NCI-H446 treated with DMSO at 0.1 percent for 48 hours (cell line): Measurements from ENCODE around the gene ACOT7.
"Not testable (repeated sequence)": the region's sequence is repeated elsewhere in the genome, so short reads cannot be mapped to it uniquely, and the experiment has no call there.

Experiments
- DNase-seq: peaks from one replicate; lab custom pipeline; 2025; lab: John Stamatoyannopoulos, UW

The ACOT7 gene

GRCh38 chr1:6393400-6394187 is at the start of gene ACOT7:
TSS of gene ACOT7 (minus strand) at chr1:6393767. CDS start at chr1:6393399, 368 bp downstream.
- DNase-seq: peak; percentile 79

- no peak for DNase-seq
Measured at GRCh38 chr1:6441586-6441985, 48.0 kb upstream of the ACOT7 start.

GRCh38 chr1:6440198-6441126 is 46.9 kb upstream of the ACOT7 start:
- DNase-seq: no peak

- peak; percentile 27 for DNase-seq
Measured at GRCh38 chr1:6438047-6438525, 44.5 kb upstream of the ACOT7 start.

GRCh38 chr1:6437012-6437700 is 43.6 kb upstream of the ACOT7 start:
- DNase-seq: peak; percentile 93

- not testable (repeated sequence) for DNase-seq
Measured at GRCh38 chr1:6436277-6436676, 42.7 kb upstream of the ACOT7 start.

- DNase-seq: no peak
Measured at GRCh38 chr1:6435547-6435946, 42.0 kb upstream of the ACOT7 start.

GRCh38 chr1:6435129-6435528 is 41.6 kb upstream of the ACOT7 start:
- DNase-seq: no peak

GRCh38 chr1:6434186-6434585 is 40.6 kb upstream of the ACOT7 start:
- DNase-seq: no peak

- DNase-seq: not testable (repeated sequence)
Measured at GRCh38 chr1:6431645-6432579, 38.3 kb upstream of the ACOT7 start.

- not testable (repeated sequence) for DNase-seq
Measured at GRCh38 chr1:6429660-6430411, 36.3 kb upstream of the ACOT7 start.

GRCh38 chr1:6428453-6428852 is 34.9 kb upstream of the ACOT7 start:
- DNase-seq: not testable (repeated sequence)

- DNase-seq: no peak
Measured at GRCh38 chr1:6427441-6428390, 34.1 kb upstream of the ACOT7 start.

GRCh38 chr1:6426972-6427350 is 33.4 kb upstream of the ACOT7 start:
- DNase-seq: no peak

- DNase-seq: no peak
Measured at GRCh38 chr1:6426277-6426971, 32.9 kb upstream of the ACOT7 start.

GRCh38 chr1:6425658-6426057 is 32.1 kb upstream of the ACOT7 start:
- DNase-seq: no peak

GRCh38 chr1:6424619-6425593 is 31.3 kb upstream of the ACOT7 start, which contains the start of gene ESPN:
TSS of gene ESPN (plus strand) at chr1:6424776. CDS start at chr1:6424956, 180 bp downstream.
- DNase-seq: no peak
